Measurements from ENCODE around the gene FYN.

- TF ChIP-seq POLR2A (IDR thresholded peaks at IDR 0.05; ENCODE audit: low read length) (no peak), CTCF (IDR thresholded peaks at IDR 0.05) (no peak), CHD2 (IDR thresholded peaks at IDR 0.05; ENCODE audit: low read length, partially characterized antibody) (no peak), RAD21 (conservative IDR thresholded peaks at IDR 0.05 in 1 of 2, IDR thresholded peaks at IDR 0.05 in 1 of 2) (no peak), CEBPB (IDR thresholded peaks at IDR 0.05) (no peak), REST (IDR thresholded peaks at IDR 0.05) (no peak), NFE2L2 (conservative IDR thresholded peaks at IDR 0.05; ENCODE audit: low read length) (no peak), MAZ (IDR thresholded peaks at IDR 0.05; ENCODE audit: borderline replicate concordance, low read depth, low read length) (no peak), HDAC2 (IDR thresholded peaks at IDR 0.05) (no peak), EP300 (IDR thresholded peaks at IDR 0.05) (no peak), JUNB (IDR thresholded peaks at IDR 0.05) (no peak), RNF2 (IDR thresholded peaks at IDR 0.05; ENCODE audit: borderline replicate concordance, low read depth) (no peak), MAX (IDR thresholded peaks at IDR 0.05) (no peak), MYC (IDR thresholded peaks at IDR 0.05; ENCODE audit: borderline replicate concordance, low read length) (no peak)
These were observed 49.4 kb upstream of the FYN start for GRCh38 chr6:111922454-111923297.
